ENCODE measurements around the gene ABLIM3.
"Not testable (repeated sequence)": the region's sequence is repeated elsewhere in the genome, so short reads cannot be mapped to it uniquely, and the experiment has no call there.

ABLIM3 gene

DNA sequence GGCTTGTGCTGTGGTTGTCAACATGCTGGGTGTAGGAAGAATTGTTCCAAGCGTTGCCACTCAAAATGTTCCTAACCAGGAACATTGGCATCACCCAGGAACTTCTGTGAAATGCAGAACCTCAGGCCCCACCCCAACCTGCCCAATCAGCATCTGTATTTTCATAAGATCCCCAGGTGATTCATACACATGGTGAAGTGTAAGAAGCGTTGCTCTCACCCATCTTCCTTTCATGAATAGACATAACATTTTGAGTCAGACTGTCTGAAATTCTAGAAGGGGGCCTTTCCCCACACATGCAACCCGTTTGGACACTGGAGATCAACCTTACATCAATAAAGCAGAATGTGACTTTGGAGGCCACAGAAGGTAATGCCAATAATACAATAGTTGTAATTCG is 121.0 kb downstream of the ABLIM3 start:
- no peak for DNase-seq

DNA sequence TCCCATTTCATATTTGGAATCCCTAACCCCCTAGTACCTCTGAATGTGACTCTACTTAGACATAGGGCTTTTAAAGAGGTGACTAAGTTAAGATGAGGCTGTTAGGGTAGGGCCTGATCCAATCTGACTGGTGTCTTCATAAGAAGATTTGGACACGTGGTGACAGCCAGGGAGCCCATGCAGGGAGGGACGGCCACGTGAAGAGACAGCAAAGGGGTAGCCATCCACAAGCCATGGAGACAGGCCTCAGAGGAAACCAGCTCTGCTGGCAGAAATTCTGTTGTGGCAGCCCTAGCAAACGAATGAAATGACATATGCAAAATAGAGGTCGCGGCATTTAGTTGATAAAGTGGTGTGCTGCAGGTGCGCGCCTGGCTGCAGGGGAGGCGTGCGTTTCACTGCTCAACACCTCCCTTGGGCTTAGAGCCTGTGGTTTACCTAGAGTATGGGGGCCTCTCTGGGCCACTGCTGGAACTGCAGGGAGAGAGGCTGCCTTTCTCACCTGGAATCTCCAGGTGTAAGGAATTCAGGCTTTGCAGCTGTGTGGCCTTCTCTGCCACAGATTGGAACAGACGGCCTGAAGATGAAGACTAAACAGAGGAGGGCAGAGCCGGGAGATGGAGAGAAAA is 123.3 kb downstream of the ABLIM3 start:
- peak; percentile 54 for DNase-seq

DNA sequence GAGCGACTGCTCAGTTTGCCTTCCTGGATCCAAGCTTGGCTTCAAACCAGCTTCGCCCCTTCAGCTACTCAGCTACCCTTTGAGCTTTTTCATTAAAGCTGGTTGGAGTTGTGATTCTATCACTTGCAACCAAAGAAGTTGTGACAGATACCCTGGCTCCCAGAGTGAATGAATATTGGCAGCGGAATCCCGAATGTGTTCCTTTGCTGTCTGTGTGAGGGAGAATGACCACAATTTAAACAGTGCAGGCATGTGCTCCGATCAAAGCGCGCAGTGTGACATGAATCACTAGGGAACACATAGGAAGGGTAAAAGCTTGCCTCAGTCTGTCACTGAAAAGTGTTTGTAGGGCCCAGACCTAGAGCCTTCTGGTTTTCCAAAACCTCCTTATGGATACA is 123.8 kb downstream of the ABLIM3 start:
- no peak for DNase-seq

DNA sequence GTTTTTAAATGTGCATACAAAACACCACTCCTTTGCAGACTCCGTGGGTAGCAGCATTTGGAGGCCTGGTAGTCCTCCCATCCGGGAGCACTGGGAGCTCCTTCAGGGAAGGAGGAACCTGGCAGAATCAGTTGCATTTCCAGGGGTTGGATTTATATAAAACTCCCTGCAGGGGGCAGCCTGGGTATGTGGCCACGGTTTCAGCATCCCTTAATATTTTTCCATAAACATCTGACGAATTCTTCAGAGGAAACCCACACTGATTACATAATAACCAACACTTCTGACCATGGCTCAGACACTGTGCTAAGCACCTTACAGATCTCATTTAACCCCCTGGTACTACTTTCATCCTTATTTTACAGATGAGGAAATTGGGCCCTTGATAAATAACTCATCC is 124.3 kb downstream of the ABLIM3 start:
- peak; percentile 5 for DNase-seq

DNA sequence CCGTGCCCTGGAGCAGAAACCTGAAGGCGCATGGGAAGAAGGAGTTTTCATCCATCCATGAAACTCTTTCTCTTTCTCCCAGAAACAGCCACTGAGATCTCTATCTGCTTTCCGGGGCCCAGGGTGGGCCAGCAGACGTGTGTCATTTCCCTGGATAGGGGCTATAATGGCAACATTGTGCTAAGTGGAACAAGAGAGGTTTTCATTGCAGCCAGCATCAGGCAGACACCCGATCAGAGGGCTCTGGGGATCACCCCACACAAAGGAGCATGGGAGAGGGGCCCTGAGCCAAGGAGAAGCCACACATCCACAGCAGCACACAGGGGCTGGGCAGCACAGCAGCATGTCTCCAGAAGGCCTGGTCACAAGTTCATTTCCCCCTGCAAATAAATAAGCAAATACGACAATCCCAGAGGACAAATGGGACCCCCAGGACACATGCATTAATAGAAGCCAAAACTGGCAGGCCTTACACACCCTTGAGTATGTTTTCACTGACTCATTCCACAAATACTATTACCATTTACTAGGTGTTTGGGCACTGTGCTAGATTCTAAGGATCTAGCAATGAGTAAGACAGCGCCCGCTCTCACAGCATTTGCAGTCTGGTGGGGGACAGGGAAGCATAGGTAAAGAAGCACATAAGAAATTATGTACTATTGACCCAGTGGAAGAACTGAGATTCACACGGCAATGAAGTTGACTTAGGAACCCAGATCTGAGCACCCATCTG is 126.1 kb downstream of the ABLIM3 start:
- DNase-seq: no peak

DNA sequence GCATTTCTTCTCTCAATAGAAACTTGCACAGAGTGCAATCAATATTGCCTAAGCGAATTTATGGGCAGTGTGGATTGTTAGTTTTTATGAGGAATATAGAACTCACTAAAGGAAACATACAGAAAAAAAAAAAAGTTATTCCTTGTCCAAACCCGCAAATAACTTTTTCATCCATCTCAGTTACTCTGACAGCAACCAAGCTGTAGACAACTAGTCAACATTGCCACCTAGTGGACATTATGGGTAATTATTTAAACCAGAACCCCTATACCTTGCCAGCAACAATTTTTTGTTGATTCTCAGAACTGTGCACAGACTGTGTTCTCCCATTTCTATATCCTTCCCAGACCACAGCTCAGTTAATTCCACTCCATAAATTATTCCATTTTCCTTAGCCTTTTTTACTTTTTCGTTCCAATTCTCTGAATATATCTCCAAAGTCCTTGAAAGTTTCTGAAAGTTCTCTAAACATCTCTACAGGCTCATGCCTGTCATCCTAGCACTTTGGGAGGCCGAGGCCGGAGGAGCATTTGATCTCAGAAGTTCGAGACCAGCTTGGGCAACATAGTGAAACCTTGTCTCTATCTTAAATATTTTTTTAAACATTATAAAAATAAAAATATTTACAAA is 127.8 kb downstream of the ABLIM3 start:
- peak; percentile 25 for DNase-seq

DNA sequence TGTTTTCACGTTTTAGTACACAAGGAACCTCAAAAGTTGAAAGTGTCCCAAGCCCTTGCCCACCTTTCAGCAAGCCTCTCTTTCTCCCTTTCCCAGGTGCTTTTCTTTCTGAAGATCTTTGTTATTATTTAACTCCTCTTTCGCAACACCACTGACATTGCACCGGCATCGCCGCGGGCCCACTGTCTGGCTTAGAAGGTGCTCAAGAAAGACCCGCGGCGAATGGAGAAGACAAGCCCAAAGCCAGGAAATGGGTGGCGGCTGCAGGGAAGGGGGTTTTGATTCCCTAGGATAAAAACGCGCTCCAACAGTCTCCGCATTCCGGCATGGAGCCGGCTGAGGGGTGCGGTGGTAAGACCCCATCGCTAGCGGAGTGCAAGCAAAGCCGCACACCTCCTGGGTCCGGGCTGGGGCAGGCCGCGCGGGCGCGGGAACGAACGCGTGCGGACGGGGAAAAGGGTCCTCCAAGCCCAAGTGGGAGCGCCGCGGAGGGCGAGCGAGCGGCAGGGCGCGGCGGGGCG is 130.0 kb downstream of the ABLIM3 start:
- no peak for DNase-seq

DNA sequence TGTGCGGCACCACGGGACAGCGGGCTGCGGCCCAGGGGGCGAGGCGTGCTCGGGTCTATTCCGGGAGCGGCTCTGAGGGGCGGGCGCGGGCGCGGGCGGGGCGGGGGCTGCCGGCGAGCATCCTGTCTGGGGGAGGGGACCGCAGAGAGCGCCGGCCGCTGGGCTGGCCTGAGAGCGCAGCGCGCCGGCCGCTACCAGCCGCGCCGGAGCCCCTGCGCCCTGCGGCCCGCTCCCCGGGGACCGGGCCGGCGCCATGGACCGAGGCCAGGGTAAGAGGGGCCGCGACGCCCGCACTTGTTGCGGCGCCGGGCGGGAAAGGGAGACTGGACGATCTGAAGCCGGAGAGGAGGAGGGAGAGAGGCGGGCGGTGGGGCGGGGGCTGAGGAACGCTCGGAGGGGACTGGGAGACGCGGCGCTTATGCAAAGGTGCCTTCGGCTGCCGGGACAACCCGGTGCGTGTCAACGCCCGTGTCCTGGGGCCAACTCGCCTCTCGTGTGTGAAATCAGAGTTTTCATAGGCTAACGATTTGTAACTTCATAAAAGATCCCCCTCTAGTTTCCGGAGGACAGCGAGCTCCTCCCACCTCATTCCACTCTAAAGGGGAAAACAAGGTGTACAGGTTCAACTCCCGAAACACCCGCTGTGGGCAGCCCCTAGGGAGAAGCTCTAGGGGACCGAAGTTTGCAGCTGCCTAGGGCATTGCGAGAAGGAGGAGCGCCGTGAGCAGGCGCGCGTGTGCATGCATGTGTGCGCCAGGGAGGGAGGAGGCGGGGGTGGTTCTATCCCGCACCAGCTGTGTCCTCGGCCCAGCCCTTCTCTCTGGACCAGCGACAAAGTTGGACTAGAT is 130.6 kb downstream of the ABLIM3 start, which contains the start of gene AFAP1L1:
TSS of gene AFAP1L1 (plus strand) at position 144 of the 848 bp plus-strand sequence. CDS start at position 254, 110 bp downstream.
- DNase-seq: peak; percentile 32

DNA sequence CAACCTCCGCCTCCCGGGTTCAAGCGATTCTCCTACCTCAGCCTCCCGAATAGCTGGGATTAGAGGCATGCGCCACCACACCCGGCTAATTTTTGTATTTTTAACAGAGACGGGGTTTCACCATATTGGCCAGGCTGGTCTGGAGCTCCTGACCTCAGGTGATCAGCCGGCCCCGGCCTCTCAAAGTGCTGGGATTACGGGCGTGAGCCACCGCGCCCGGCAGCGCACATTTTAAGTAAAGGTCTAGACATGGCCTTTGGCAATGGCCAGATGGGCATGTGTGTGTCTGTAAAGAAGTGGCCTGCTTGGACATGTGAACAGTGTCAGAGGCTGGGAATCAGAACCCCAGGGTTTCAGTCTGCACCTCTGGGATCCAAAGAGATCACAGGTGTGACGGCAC is 131.5 kb downstream of the ABLIM3 start:
- DNase-seq: not testable (repeated sequence)

DNA sequence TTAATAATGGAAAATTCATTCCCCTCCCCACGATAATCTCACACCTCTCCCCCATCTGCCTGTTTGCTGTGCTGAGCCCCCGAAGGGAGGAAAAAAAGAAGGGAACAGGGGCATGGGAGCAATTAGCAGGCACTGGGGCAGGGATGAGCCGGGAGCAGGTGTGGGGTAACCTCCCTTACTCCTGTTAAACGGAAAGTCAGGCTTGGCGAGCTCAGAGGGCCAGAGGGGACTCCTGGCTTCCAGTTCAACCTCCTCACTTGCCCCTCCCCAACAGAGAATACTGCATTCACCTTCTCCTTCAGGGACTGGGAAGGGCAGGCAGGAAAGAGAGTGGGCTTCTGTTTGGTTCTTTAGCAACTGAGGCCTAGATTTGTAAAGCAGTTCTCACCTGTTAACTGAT is 131.9 kb downstream of the ABLIM3 start:
- no peak for DNase-seq

DNA sequence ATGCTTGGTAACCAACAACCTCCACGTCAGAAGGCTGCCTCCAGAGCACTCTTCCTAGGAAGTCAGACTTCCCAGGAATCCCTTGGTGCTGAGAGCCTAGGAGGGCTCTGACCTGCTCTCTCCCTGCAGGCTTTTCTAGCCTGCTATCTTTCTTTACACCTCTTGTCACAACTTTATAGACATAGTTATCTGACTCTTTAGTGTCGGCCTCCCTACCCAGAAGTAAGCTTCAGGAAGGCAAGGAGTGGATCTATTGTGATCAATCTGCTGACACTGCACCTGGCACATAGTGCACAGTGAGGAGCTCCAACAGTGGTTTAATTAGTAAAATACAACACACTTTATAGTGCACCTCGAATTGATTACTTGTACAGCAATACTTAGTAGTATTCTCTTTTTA is 132.7 kb downstream of the ABLIM3 start:
- DNase-seq: no peak

DNA sequence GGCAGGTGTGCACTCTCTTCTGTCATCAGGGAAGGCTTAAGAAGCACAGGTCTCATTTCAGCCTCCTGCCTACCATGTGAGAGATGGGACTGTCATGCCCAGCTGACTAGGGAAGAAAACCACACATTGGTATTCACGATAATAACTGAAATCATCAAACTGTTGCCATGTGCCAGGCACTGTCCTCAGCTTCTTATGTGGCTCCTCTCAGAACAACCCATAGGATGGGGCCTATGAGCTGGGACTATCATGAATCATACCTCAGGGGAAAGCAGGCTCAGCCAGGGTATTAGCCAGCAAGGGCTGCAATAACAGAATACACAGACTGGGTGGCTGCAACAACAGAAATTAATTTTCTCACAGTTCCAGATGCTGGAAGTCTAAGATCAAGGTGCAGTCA is 133.6 kb downstream of the ABLIM3 start:
- no peak for DNase-seq

DNA sequence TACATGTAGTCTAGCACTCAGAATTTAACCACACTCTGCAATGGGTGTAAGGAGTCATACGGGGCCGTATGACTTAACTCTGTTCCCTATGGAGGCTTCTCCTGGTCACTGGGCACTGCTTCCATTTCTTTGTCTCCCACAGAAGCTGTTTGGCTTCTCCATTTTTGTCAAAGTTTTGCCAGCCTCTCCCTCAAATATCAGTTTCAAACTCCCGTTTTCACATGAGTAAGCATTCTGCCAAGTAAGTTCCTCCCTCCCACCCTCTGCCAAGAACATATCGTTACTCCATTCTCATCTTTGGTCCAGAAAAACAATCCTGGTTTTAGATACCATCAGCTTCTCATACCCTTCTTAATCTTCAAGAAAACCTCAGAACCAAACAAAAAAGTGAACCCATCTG is 136.5 kb downstream of the ABLIM3 start:
- no peak for DNase-seq

DNA sequence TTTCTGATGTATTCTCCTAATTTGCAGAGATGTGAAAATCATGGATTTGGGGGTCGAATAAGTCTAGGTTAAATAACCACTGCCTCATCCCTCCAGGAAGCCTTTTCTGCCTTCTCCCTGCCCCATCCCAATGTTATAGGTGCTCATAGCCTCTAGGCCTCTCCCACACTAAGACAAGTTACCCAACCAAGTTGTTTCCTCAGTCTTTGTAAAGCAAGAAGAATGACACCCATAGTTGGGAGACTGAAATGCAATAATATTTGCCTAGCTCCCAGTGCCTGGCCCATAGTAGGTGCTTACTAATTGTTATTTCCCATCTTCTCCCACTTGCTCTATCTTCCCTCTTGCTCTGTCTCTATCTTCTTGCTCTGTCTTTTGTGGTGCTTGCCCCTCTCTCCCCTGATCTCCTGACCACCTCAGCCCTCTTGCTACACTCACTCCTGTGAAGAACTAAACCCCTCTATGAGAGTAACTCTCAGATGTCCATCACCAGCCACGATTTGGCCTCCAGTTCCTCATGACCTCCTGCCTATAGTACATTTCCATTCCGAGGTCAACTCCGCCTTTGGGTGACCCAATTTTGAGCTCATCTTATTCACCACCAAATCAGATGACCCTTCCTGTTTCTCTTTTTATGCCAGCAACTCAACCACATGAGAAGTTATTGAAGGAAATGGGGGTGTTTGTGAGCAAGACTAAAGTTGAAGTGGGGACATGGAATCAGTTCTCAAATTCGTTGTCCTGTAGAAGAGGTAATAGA is 137.3 kb downstream of the ABLIM3 start:
- no peak for DNase-seq

DNA sequence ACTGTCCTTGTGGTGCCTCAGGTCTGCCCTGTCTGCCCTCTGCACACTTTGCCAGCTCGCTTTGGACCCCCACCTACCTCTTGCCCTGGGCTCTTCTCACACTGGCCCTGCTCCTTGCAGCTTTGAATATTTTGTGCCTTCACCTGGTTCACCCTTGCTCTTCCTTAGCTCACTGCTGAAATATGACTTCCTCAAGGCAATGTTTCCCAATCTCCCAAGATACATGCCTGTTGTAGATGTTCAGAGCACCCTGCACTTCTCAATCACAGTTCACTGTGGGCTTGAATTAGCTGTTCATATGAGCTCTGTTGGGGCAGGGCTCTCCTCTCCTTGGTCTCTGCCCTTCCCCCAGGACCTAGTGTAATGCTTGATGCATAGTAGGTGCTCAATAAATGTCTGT is 138.4 kb downstream of the ABLIM3 start:
- DNase-seq: no peak

DNA sequence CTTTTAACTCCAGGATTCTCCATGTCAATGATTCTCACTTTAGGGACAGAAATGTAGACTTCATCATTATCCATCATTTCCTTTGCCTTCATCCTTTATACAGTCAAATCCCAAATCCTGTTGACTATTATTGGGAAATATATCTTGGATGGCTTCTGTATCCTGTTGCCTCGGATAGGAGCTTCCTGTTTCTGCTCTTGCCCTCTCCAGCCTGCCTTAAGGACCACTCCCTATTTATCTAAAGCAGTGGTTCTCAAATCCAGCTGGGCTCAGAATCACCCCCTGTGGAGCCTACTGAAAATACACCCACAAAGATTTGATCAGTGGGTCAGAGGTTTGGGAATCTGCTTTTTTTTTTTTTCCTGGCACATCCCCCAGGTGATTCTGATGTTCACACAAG is 138.8 kb downstream of the ABLIM3 start:
- DNase-seq: peak; percentile 68

DNA sequence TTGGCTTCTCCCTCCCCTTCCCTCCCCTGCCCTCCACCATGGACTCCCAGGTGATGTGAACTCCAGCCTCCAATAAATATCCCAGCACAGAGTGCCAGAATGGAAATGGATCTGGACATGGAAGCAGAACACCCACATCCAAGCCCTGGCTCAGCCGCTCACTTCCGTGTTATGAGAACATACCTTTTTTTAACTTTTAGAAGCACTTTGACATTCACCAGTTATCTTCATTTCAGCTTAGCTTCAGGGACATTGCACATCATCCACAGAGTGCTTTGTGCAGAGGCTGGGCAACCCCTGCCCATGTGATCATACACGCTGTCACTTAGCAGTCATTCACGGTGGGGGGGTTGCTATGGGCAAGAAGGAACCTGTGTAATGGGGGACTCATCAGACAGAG is 139.5 kb downstream of the ABLIM3 start:
- DNase-seq: peak; percentile 32

DNA sequence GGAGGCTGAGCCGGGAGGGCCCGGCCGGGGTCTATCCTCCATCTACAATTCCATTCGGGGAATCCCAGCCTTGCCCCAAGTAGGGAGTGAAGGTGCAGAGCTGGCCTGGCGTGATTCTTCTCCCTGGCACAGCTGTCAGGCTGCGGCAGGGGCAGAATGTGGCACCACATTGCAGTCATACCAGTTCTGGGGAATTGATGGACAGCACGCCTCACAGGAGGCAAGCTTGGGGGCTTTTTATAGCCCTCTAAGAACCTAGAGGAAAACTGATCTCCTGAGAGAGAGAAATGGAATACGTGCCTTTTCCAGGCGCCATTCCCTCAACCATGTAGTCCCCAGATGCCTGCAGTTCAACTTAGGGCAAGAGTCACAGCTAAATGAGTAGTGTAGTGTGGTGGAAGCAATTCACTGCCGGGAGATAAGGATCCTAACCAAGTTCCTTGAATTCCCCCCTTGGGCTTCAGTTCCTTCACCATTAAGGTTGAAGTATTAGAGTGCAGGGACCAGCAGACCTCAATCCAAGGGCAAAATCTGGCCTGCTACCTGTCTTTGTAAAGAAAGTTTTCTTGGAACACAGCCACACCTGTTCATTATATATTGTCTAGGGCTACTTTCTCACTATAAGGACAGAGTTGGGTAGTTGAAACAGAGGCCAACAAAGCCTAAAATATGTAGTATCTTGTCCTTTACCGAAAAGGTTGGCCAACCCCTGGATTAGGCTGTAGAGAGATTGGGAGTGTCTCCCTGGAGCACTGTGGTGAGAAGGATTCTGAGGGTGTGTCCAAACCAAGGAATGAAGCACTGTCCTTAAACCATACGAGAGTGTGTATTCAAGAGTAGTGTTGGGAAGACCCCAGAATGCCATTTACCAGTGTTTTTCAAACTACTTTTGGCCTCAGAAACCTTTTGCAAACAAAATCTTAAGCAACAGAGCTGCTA is 141.0 kb downstream of the ABLIM3 start:
- DNase-seq: no peak

DNA sequence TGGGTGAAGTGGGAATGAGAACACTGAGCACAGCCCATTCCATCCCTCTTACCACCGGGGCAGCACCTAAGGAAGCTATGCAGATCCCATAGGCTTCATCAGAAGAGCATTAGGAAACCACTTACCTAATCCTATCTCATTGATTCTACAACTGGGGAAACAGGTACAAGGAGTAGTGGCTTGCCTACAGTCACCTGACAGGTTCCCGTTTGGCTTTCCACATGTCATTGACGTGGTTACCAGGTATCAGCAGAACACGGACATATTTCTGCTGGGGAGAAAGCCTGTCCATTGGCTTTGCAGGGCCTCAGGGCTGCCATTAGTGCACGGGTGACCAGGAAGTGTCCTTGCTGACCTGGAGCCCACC is 141.7 kb downstream of the ABLIM3 start:
- DNase-seq: no peak

DNA sequence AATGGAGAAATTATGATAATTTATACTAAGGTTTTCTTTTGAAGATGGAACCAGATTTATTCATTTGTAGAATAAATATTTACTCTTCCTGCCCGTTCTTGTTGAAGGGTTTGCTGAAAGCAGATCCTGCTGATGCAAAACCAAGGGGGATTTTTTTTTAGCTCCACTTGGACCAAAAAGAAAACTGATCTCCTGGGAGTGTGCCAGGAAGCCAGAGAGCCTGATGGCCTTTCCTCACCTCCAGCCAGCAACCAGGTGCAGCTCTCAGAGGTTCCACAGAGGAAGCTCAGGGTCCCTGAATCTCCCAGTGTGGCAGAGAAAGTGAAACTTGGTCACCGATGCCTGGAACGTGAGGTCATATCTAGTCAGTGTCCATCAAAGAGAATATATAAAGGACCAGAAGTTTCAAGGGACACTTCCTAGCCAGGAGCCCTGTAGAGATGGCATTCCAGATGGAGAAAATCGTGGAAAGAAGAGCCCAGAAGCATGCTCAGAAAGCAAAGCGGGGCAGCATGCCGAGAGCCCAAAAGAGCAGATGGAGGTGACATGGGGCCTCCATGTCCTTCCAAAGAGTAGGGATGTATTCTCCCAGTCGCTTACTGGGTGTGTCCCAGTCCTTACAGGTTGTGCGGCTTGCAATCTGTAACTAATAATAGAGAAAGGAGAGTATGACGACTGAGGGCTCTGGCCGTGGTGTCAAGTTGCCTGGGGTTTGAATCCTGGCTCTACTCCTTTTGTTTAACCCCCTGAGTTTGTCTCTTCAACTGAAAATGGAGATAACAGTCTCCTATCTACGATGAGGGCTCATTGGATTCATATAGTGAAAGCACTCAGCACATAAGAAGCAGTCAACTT is 142.6 kb downstream of the ABLIM3 start:
- DNase-seq: peak; percentile 43

All from NCI-H146 (cell line).